H9 (cell line): ENCODE results near the gene ANP32E. TPM values are rescaled to one million over a fixed set of nuclear protein-coding genes. Genes with fewer than 3 reads are reported as not detected.

Experiments used
- DNase-seq: peaks from one replicate; pipeline ENCODE4 v3.0.0-alpha.2; 2017
- H2AFZ ChIP-seq: one replicate; pipeline ENCODE4 v1.6.1; 2013; ENCODE audit warnings: mild to moderate bottlenecking, low read length, control low read depth, moderate library complexity
- H2AK5ac ChIP-seq: 2 replicates; pipeline ENCODE4 v1.6.1; 2013; ENCODE audit warnings: low read length, control low read depth, mixed read lengths; ENCODE audit not compliant: insufficient read length
- H2BK120ac ChIP-seq: one replicate; pipeline ENCODE4 v1.6.1; 2013; ENCODE audit warnings: low read depth, mild to moderate bottlenecking, low read length, control low read depth, inconsistent platforms; ENCODE audit not compliant: poor library complexity, severe bottlenecking
- H2BK12ac ChIP-seq: 2 replicates; pipeline ENCODE4 v1.6.1; 2013; ENCODE audit warnings: low read length, control low read depth, mixed read lengths, low read depth; ENCODE audit not compliant: insufficient read length
- H2BK15ac ChIP-seq: 2 replicates; pipeline ENCODE4 v1.6.1; 2013; ENCODE audit warnings: low read depth, low read length, control low read depth
- H2BK20ac ChIP-seq: one replicate; pipeline ENCODE4 v1.6.1; 2013; ENCODE audit warnings: low read depth, mild to moderate bottlenecking, low read length, control low read depth, inconsistent platforms; ENCODE audit not compliant: poor library complexity, severe bottlenecking
- H2BK5ac ChIP-seq: 2 replicates; pipeline ENCODE4 v1.6.1; 2013; ENCODE audit warnings: low read length, control low read depth, mixed read lengths; ENCODE audit not compliant: insufficient read length
- H3K14ac ChIP-seq: 2 replicates; pipeline ENCODE4 v1.6.1; 2013; ENCODE audit warnings: low read length, control low read depth; ENCODE audit not compliant: insufficient read depth
- H3K18ac ChIP-seq: 2 replicates; pipeline ENCODE4 v1.6.1; 2013; ENCODE audit warnings: low read depth, mild to moderate bottlenecking, mixed read lengths, low read length, control low read depth; ENCODE audit not compliant: insufficient read length
- H3K23ac ChIP-seq: 2 replicates; pipeline ENCODE4 v1.6.1; 2013; ENCODE audit warnings: low read length, control low read depth, mixed read lengths, low read depth; ENCODE audit not compliant: insufficient read length
- H3K23me2 ChIP-seq: 2 replicates; pipeline ENCODE4 v1.6.1; 2013; ENCODE audit warnings: low read depth, mild to moderate bottlenecking, mixed read lengths, low read length, control low read depth; ENCODE audit not compliant: insufficient read length, poor library complexity, severe bottlenecking
- H3K27ac ChIP-seq: 2 replicates; pipeline ENCODE4 v1.5.1; 2013; ENCODE audit warnings: low read length, control low read depth, mixed read lengths, low read depth; ENCODE audit not compliant: insufficient read length
- H3K27me3 ChIP-seq: 2 replicates; pipeline ENCODE4 v1.6.1; 2013; ENCODE audit warnings: low read length, control low read depth, inconsistent platforms; ENCODE audit not compliant: insufficient read depth
- H3K4ac ChIP-seq: 2 replicates; pipeline ENCODE4 v1.6.1; 2013; ENCODE audit warnings: low read depth, mild to moderate bottlenecking, control low read depth, inconsistent platforms, low read length, moderate library complexity
- H3K4me1 ChIP-seq: 2 replicates; pipeline ENCODE4 v1.6.1; 2013; ENCODE audit warnings: low read length, control low read depth, inconsistent platforms; ENCODE audit not compliant: insufficient read depth
- H3K4me2 ChIP-seq: 2 replicates; pipeline ENCODE4 v1.6.1; 2013; ENCODE audit warnings: low read length, control low read depth, mixed read lengths; ENCODE audit not compliant: insufficient read length, insufficient read depth
- H3K56ac ChIP-seq: 2 replicates; pipeline ENCODE4 v1.6.1; 2013; ENCODE audit warnings: low read depth, mild to moderate bottlenecking, mixed read lengths, low read length, control low read depth; ENCODE audit not compliant: insufficient read length
- H3K79me1 ChIP-seq: 2 replicates; pipeline ENCODE4 v1.6.1; 2013; ENCODE audit warnings: low read depth, mild to moderate bottlenecking, moderate library complexity, low read length, control low read depth, inconsistent platforms; ENCODE audit not compliant: insufficient read depth, poor library complexity, severe bottlenecking
- H3K79me2 ChIP-seq: 2 replicates; pipeline ENCODE4 v1.6.1; 2013; ENCODE audit warnings: low read length, control low read depth, inconsistent platforms; ENCODE audit not compliant: insufficient read depth
- H3K9ac ChIP-seq: 2 replicates; pipeline ENCODE4 v1.6.1; 2013; ENCODE audit warnings: low read length, control low read depth, mixed read lengths; ENCODE audit not compliant: insufficient read length; ENCODE audit errors: extremely low read depth
- H3K9me3 ChIP-seq: one replicate; pipeline ENCODE4 v1.6.1; 2013; ENCODE audit warnings: low read depth, low read length, inconsistent platforms; ENCODE audit not compliant: control insufficient read depth
- H3T11ph ChIP-seq: one replicate; pipeline ENCODE4 v1.6.1; 2013; ENCODE audit warnings: mild to moderate bottlenecking, low read length, control low read depth, inconsistent platforms
- H4K20me1 ChIP-seq: one replicate; pipeline ENCODE4 v1.6.1; 2013; ENCODE audit not compliant: control insufficient read depth, insufficient read length, insufficient read depth
- H4K5ac ChIP-seq: 2 replicates; pipeline ENCODE4 v1.6.1; 2013; ENCODE audit warnings: low read depth, mild to moderate bottlenecking, mixed read lengths, low read length, control low read depth; ENCODE audit not compliant: insufficient read length
- H4K8ac ChIP-seq: replicated peaks from 2 replicates; pipeline ENCODE4 v1.6.1; 2013; ENCODE audit warnings: low read length, control low read depth, mixed read lengths, low read depth; ENCODE audit not compliant: insufficient read length
- H4K91ac ChIP-seq: 2 replicates; pipeline ENCODE4 v1.6.1; 2013; ENCODE audit warnings: low read depth, mild to moderate bottlenecking, moderate library complexity, mixed read lengths, low read length, control low read depth; ENCODE audit not compliant: insufficient read length
- H3K27ac Mint-ChIP-seq, 3 experiments: 2 replicates in 2 of 3; 3 replicates in 1 of 3; pipeline ENCODE4 v1.8.0; 2020 to 2021; ENCODE audit warnings: mixed read lengths in 3 of 3, mild to moderate bottlenecking in 1 of 3, moderate library complexity in 1 of 3
- H3K27me3 Mint-ChIP-seq: 2 replicates; pipeline ENCODE4 v1.8.0; 2021; ENCODE audit warnings: low read depth, mild to moderate bottlenecking, moderate library complexity, mixed read lengths
- H3K36me3 Mint-ChIP-seq, 3 experiments: 2 replicates in 2 of 3; 3 replicates in 1 of 3; pipeline ENCODE4 v1.8.0; 2020 to 2021; ENCODE audit warnings: low read depth in 3 of 3, mixed read lengths in 3 of 3; ENCODE audit not compliant: insufficient read depth in 1 of 3
- H3K4me1 Mint-ChIP-seq, 2 experiments: 2 replicates each; pipeline ENCODE4 v1.8.0; 2020; ENCODE audit warnings: mixed read lengths in 2 of 2
- H3K4me3 Mint-ChIP-seq, 2 experiments: 2 replicates in 1 of 2; 3 replicates in 1 of 2; pipeline ENCODE4 v1.8.0; 2020 to 2021; ENCODE audit warnings: mild to moderate bottlenecking in 2 of 2, mixed read lengths in 2 of 2, moderate library complexity in 1 of 2
- H3K9me3 Mint-ChIP-seq, 2 experiments: 2 replicates in 1 of 2; 3 replicates in 1 of 2; pipeline ENCODE4 v1.8.0; 2020; ENCODE audit warnings: mild to moderate bottlenecking in 2 of 2, mixed read lengths in 2 of 2, moderate library complexity in 1 of 2
- WGBS: extraction: QIAGEN DNeasy Blood & Tissue Kit; methylation state at CpG from one replicate; pipeline ENCODE4 v1.1.7; 2013; ENCODE audit warnings: missing lambda C conversion rate, low lambda C conversion rate, mixed read lengths; ENCODE audit not compliant: insufficient read length; ENCODE audit errors: extremely low coverage; 5-methylcytosine and 5-hydroxymethylcytosine counted together
- total RNA-seq: library from RNA; stranded (reverse); gene quantifications from 2 replicates; pipeline ENCODE4 v1.2.1, GENCODE V29; 2021
- TF ChIP-seq, protein P1 (sequence below): fragments of 200-600 bp; sonication (generic); conservative IDR thresholded peaks from 3 replicates; pipeline ENCODE4 v1.8.0; 2021; ENCODE audit warnings: antibody characterized with exemption, mild to moderate bottlenecking

ANP32E gene
- total RNA-seq, 1 experiment from 2014 or later, result 106 TPM

DNA sequence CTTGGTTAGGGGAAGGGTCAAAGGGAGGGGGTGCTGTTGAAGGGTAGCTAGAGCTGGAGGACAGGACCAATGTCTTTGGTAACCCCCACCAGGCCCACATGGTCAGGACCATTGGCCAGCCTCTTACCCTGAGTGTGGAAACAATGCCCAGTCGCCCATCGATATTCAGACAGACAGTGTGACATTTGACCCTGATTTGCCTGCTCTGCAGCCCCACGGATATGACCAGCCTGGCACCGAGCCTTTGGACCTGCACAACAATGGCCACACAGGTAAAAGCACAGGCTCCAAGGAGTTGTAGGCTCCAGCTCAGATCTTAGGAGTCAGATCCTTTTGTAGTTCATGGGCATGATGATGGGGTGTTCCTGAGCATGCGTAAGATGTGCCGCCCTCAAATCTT is 25.5 kb upstream of the ANP32E start:
- H3K23ac ChIP-seq, result no peak overlapping the region
- H3K18ac ChIP-seq, result no peak overlapping the region
- H2BK20ac ChIP-seq, result no peak overlapping the region
- no peak overlapping the region for H2BK15ac ChIP-seq
- H4K20me1 ChIP-seq, result no peaks in the 10 kb centered on the region
- H3K56ac ChIP-seq, result no peak overlapping the region
- Mint-ChIP-seq H3K27me3 (no peaks in the 10 kb centered on the region), H3K4me1 (peaks cover 39 to 45% of the 10 kb centered on the region in 2 experiments), H3K36me3 (peaks cover 30 to 55% (median 51%) of the 10 kb centered on the region in 3 experiments), H3K4me3 (peak overlapping the region in 1 of 2 experiments; percentile 65; a peak in 2 of 5 replicates), H3K27ac (no peak overlapping the region), H3K9me3 (no peaks in the 10 kb centered on the region; a peak in 1 of 5 replicates)
- H3T11ph ChIP-seq, result no peak overlapping the region
- no peak overlapping the region for H3K4me2 ChIP-seq
- H3K4ac ChIP-seq, result no peak overlapping the region
- no peak overlapping the region for H3K27ac ChIP-seq
- no peak overlapping the region for H2AK5ac ChIP-seq
- no CpG with 5 or more reads among the region's 6 CpGs for WGBS
- H3K23me2 ChIP-seq, result peaks cover 39% of the 10 kb centered on the region
- H4K91ac ChIP-seq, result no peak overlapping the region
- no peak overlapping the region for H2AFZ ChIP-seq
- H3K14ac ChIP-seq, result no peak overlapping the region
- H4K5ac ChIP-seq, result no peak overlapping the region
- H2BK5ac ChIP-seq, result no peak overlapping the region
- no peak for DNase-seq
- H2BK12ac ChIP-seq, result no peak overlapping the region
- no peaks in the 10 kb centered on the region for H3K9me3 ChIP-seq
- no peaks in the 10 kb centered on the region for H3K79me1 ChIP-seq
- peaks cover 6% of the 10 kb centered on the region; the same call in 1 of the 2 replicates for H3K4me1 ChIP-seq
- no peaks in the 10 kb centered on the region for H3K27me3 ChIP-seq
- H3K9ac ChIP-seq, result no peak overlapping the region
- TF ChIP-seq, protein P1, sequence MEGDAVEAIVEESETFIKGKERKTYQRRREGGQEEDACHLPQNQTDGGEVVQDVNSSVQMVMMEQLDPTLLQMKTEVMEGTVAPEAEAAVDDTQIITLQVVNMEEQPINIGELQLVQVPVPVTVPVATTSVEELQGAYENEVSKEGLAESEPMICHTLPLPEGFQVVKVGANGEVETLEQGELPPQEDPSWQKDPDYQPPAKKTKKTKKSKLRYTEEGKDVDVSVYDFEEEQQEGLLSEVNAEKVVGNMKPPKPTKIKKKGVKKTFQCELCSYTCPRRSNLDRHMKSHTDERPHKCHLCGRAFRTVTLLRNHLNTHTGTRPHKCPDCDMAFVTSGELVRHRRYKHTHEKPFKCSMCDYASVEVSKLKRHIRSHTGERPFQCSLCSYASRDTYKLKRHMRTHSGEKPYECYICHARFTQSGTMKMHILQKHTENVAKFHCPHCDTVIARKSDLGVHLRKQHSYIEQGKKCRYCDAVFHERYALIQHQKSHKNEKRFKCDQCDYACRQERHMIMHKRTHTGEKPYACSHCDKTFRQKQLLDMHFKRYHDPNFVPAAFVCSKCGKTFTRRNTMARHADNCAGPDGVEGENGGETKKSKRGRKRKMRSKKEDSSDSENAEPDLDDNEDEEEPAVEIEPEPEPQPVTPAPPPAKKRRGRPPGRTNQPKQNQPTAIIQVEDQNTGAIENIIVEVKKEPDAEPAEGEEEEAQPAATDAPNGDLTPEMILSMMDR, result no peak
- no peaks in the 10 kb centered on the region; the same call in 1 of the 2 replicates for H3K79me2 ChIP-seq
- H4K8ac ChIP-seq, result no peak overlapping the region
- no peak overlapping the region for H2BK120ac ChIP-seq
